Lower leg skin (tissue), 4 donors: ENCODE data around the gene PTPRN2. TPM values are rescaled to one million over a fixed set of nuclear protein-coding genes. Genes with fewer than 3 reads are reported as not detected.

Experiments
- DNase-seq, 2 donors: peaks; one replicate each; pipeline ENCODE4 v3.0.0-alpha.2; 2019; ENCODE audit warnings: low spot score in 2 of 2
- H3K4me3 ChIP-seq: fragments of 200-600 bp; sonication (generic); 2 replicates; pipeline ENCODE4 v1.5.1; 2017; ENCODE audit warnings: mild to moderate bottlenecking, low read depth; ENCODE audit not compliant: poor library complexity, severe bottlenecking
- CTCF ChIP-seq, 3 donors: fragments of 450-650 bp; IDR thresholded peaks; one replicate each; pipeline ENCODE4 v1.5.1; 2016; ENCODE audit warnings: antibody characterized with exemption in 3 of 3, mild to moderate bottlenecking in 3 of 3, moderate library complexity in 2 of 3
- POLR2A ChIP-seq, 2 donors: fragments of 450-650 bp; IDR thresholded peaks; one replicate each; pipeline ENCODE4 v1.6.1; 2016 to 2017; ENCODE audit warnings: antibody characterized with exemption in 2 of 2, mild to moderate bottlenecking in 1 of 2, moderate library complexity in 1 of 2
- WGBS, 2 donors: methylation state at CpG; one replicate each; pipeline ENCODE4 v1.1.5; 2018; 5-methylcytosine and 5-hydroxymethylcytosine counted together
- intact Hi-C: fragments of 100-400 bp; cut with DNase I; formaldehyde crosslinking; loops from one replicate; pipeline ENCODE4 v1.15.0; 2023; ENCODE audit warnings: low total_unique reads
- total RNA-seq, 4 donors: library from RNA; depleted of rRNA; stranded (reverse); fragments of >200 nt; gene quantifications; one replicate each; pipeline ENCODE4 v1.1.0, GENCODE V29; 2016

PTPRN2 gene
- total RNA-seq, 4 donors from 2014 or later = 0.11 to 1.6 (median 0.92) TPM

GRCh38 chr7:158557441-158557755, 30.2 kb downstream of the PTPRN2 start:
- intact Hi-C loops = loop anchor here (5.0 kb wide), 1 partner anchor 820 kb away; no protein-coding TSS in a partner anchor
- WGBS, 2 donors = 88 to 94% methylated on average over 9 of the region's 9 CpGs
- no peak for DNase-seq
- TF ChIP-seq CTCF (IDR thresholded peaks at IDR 0.05) = no peak
- no peak for TF ChIP-seq POLR2A (IDR thresholded peaks at IDR 0.05)
- no peak overlapping the region for H3K4me3 ChIP-seq

GRCh38 chr7:158556721-158557440, 30.7 kb downstream of the PTPRN2 start:
- WGBS, 2 donors = 93 to 97% methylated on average over 30 to 66 of the region's 69 CpGs

GRCh38 chr7:158555034-158555520, 32.5 kb downstream of the PTPRN2 start:
- TF ChIP-seq CTCF (IDR thresholded peaks at IDR 0.05) (no peak), POLR2A (IDR thresholded peaks at IDR 0.05) (no peak)
- no peak overlapping the region for H3K4me3 ChIP-seq
- WGBS, 2 donors = 89 to 91% methylated on average over 16 to 18 of the region's 18 CpGs
- no peak for DNase-seq
- intact Hi-C loops = loop anchor here (5.0 kb wide), 1 partner anchor 818 kb away; no protein-coding TSS in a partner anchor

More at GRCh38 chr7:158556721-158557440, 30.7 kb downstream of the PTPRN2 start:
- intact Hi-C loops = loop anchor here (5.0 kb wide), 1 partner anchor 820 kb away; no protein-coding TSS in a partner anchor
- no peak for DNase-seq
- TF ChIP-seq CTCF (IDR thresholded peaks at IDR 0.05) (no peak), POLR2A (IDR thresholded peaks at IDR 0.05) (no peak)
- H3K4me3 ChIP-seq = no peak overlapping the region

GRCh38 chr7:158550886-158551452, 36.7 kb downstream of the PTPRN2 start:
- TF ChIP-seq CTCF (IDR thresholded peaks at IDR 0.05) = no peak
- no peak for TF ChIP-seq POLR2A (IDR thresholded peaks at IDR 0.05)
- H3K4me3 ChIP-seq = no peak overlapping the region
- 76 to 90% methylated on average over 11 of the region's 12 CpGs for WGBS, 2 donors
- no peak for DNase-seq
- intact Hi-C loops = no loop called here

GRCh38 chr7:158550394-158550700, 37.3 kb downstream of the PTPRN2 start:
- intact Hi-C loops = no loop called here
- WGBS, 2 donors = 57 to 60% methylated on average over 7 of the region's 7 CpGs
- H3K4me3 ChIP-seq = no peak overlapping the region
- TF ChIP-seq POLR2A (IDR thresholded peaks at IDR 0.05) = no peak
- TF ChIP-seq CTCF (IDR thresholded peaks at IDR 0.05) = no peak
- no peak for DNase-seq
